HG03354 (cell line): Measurements from ENCODE around the gene LRRC10B.

Experiments
- ATAC-seq: cut with Tn5 transposase; IDR thresholded peaks from one replicate; pipeline ENCODE4 v1.9.1; 2021; ENCODE audit warnings: mild to moderate bottlenecking; ENCODE audit not compliant: unreplicated experiment, poor library complexity, severe bottlenecking

LRRC10B gene

GRCh38 chr11:61542024-61542461 is 33.5 kb downstream of the LRRC10B start:
- ATAC-seq: no peak

DNA sequence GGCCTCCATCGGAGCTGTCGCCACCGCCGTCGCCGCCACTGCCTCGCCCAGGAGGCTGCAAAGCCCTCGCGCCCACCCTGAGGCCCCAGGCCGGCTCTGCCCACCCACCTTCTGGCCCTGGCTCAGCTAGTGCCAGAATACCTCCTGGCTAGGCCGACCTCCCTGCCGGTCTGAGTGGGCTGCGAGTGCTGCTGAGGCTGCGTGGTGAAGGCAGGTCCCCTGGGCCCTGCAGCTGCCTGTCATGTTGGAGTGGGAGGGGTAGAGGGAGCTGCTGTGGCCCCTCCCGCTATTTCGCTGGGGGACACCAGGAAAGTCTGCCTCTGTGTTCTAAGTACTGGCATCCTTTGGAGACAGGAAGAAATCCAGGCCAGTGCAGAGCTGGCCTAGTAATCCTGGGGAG is 34.2 kb downstream of the LRRC10B start:
- no peak for ATAC-seq

DNA sequence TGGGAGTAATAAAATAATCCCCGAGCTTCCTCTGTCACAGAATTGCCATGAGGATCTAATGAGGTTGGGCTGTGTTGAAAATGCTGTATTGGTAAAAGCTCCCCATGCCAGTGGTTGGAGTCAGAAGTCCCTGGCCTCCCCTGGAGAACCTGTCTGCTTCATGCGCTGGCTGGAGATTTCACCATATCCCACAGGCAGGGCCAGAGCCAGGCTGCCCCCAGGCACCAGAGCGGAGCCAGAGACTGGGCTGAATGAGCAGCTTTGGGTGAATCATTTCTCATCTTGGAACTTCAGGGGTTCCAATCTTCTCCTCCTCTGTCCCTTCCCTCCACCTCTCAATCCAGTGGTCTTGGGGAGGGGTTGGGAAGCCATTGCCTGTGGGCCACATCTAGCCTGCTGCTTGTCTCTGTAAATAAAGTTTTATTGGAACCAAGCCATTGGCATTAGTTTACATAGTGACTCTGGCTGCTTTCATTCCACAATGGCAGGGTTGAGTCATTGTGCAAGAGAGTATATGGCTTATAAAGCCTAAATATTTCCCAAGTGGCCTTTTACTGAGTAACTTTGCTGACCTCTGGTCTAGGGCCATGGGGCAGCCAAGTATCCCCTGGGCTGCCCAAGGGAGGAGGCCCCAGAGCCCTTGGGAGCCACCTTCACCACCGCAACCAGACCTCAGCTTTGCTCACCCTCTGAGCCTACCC is 35.2 kb downstream of the LRRC10B start:
- ATAC-seq: no peak

GRCh38 chr11:61544466-61544865 is 35.9 kb downstream of the LRRC10B start:
- no peak for ATAC-seq

- no peak for ATAC-seq
These were observed 36.8 kb downstream of the LRRC10B start for GRCh38 chr11:61545341-61545740.

DNA sequence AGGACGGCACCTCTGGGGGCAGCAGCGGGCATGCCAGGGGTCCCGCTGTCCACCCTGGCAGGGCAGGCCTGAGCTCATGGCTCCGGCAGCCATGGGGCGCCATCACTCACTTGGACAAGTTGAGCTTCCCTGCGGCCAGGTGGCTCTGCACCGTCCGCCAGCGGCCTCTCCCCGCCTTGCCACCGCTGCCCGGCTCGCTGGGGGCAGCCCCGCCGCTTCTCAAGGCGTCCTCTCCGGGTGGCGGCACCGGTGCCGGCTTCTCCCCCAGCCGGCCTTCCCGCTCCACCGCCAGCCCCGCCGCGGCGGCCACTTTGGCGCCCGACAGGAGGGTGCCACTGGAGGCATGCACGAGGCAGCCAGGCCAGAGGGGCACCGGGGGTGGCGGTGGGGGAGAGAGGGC is 37.4 kb downstream of the LRRC10B start:
- no peak for ATAC-seq

DNA sequence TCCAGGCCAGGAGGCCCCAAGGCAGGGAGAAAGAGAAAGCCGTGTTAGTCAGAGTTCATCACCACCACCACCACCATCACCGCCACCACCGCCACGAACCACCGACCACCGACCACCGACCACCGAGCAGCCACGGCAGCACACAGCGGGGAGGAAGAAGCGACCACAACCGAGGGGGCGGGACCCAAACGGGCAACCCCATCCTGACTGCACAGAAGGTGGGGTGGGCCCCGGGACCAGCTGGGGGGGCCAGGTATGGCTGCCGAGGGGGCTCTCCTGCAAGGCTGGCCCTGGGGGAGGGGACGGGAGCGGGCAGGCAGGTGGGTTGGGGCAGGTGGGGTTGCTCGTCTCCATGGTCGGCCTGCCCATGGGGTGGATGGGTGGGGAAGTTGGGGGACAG is 38.1 kb downstream of the LRRC10B start:
- no peak for ATAC-seq

DNA sequence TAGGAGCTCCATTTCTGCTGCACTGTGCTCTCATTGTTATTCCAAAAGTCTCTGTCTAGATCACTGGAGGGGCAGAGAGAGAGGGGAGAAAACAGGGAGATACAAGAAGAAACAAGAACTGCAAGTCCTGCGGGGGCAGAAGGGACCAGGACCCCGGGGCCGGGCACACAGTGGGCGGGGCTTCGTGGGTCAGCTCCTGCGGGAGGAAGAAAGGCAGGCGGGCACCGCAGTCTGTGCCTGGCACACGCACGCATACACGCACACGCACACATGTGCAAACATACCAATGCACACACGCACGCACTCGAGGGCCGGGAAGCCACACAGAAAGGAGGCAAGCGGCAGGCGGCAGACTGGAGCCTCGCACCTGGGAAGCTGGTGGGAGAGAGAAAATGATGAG is 38.7 kb downstream of the LRRC10B start:
- no peak for ATAC-seq

- no peak for ATAC-seq
These were observed 40.6 kb downstream of the LRRC10B start for GRCh38 chr11:61549177-61549576.

- no peak for ATAC-seq
These were observed 41.4 kb downstream of the LRRC10B start for GRCh38 chr11:61549662-61550568.

- no peak for ATAC-seq
These were observed 42.2 kb downstream of the LRRC10B start for GRCh38 chr11:61550665-61551227.

DNA sequence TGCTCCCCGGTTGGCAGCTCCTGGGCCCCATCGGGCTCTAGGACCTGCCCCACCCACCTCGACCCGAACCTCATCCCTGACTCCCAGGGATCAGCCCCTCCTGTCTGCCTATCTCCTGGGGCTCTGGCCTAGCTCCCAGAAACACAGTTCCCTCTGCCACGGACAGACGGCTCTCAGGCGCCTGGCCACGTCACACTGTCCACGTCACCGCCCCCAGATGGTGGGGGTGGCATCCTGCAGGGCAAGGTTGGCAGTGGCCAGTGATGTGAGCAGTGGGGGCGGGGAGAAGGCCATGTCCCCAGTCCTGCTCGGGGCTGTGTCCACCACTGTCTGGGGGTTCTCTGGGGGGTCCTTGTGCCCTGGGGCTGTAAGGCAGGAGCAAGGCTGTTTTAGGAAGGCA is 43.1 kb downstream of the LRRC10B start:
- ATAC-seq: no peak

DNA sequence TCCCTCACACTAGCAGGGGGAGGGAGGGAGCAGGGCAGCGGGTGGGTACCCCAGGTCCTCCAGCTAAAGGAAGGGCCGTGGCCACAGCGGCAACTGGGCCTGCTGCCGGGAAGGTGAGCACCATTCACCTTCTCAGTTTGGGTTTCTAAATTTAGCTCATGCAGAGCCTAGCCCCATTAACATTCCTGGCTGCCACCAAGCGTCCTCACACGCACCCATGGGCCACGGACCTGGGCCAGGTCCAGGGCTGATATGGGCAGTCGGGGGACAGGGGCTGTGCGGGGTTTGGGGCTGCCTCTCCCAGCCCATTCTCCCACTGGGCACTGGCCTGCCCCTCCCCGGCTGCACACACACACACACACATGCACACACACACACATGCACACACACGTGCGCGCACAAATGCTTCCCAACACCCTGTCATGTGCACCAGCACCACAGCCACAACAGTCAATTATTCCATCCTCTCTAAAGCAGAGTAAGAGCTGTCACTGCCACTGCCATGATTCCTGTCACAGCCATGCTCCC is 43.6 kb downstream of the LRRC10B start:
- no peak for ATAC-seq

DNA sequence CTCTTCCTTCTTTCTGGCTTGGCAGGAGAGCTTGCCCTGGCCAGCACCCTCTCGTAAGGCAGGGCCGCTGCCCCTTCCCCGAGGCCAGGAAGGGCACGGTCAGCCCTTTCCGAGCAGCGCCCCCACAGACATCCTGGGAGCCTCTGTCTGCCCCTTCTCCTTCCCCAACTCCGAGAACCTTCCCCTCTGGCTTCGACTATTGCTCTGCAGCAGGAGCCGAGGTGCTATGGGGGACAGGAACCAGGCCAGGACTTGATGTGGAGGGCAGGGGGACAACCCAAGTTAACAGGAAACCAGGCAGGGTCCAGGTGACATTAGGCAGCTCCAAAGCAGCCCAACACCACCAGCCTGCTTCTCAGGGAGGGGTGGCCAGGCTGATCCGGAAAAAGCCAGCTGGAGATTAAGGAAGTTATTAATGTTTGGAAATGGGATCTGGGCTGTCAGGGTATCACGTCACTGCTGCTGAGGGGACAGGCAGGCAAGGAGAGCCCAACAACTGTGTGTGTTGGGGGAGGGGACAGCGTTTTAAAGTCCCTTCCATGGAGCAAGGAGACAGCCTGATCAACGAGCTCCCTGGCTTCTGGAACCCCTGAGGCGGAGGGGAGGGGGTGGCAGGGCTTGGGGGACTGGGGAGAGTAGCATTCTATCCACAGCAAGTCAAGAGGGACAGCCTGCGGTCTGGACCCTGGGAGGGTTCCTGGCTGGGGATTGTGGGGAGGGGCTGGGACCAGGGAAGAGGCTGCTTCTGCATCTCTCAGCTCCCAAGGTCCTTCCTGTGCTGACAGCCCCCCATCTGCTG is 45.0 kb downstream of the LRRC10B start:
- ATAC-seq: no peak

DNA sequence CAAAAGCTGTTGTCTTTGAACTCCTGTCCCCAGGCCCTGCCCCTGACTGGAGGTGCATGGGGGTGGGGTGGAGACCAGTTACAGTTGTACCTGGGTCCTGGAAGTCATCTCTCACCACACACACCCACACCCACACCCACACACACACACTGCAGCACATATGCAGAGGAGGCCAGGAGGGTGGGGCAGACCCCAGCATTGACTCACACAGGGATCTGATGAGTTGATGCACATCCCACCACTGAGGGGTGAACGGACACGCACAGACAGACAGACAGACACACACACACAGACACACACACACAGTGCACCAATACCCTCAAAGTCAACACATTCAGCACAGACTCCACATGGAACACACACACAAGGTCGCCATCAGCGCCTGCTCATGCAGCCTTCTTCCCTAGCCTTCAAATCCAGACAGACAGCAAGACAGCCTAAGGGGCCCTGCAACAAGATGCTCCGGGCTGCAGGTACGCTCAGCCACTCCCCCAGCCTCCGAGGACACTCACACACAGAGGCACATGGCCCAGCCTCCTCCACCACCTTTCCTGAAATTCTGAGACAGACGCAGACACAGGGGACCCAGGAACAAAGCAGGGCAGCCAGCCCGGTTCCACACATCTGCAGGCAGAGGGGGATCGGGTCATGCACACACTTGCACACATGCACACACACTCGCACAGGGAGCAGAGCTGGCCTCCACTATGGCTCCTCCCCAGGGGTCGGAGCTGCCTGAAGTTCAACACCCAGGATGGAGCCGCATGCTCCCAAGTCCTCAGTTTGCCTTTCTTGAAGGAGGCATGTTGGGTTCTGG is 45.8 kb downstream of the LRRC10B start:
- ATAC-seq: no peak

DNA sequence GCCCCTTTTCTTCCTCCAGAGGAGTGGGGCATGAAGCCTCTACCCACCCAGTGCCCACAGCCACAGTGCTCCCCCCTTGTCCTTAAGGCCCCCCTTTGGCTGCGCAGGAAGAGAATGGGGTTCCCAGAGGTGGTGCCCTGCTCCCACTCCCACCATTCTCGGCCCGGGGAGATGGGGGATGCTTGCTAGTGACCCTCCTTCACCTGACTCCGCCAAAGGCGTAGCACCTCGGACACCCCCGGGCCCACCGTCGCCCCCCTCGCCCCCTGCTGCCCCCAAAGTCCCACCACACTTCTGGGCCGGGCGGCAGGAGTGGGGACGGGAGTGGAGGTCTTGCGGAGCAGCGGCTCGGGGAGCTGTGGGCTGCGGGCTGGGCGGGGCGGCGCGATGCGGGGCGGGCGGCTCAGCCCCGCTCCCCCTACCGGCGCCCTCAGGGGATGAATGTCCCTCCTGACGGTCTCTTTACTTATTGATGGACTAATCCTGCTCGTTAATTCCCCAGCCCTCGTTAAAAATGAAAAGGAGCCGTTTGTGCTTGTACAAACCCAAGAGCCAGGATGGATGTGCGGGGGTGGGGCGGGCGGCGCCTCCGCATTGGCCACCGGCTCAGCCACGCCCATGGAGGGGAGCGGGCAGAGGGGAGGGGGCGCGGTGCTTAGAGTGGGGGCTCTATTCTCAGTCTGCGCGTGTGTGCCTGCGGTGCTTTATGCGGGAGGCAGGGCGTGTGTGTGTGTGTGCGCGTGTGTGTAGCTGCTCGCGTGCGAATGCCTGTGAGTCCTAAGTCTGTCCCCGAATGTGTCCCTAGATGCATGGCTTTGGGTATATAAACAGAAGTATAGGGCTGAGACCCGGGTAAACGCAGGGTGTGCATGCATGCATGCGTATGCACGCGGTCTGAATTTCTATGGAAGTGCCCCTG is 46.8 kb downstream of the LRRC10B start:
- ATAC-seq: no peak

GRCh38 chr11:61555978-61556377 is 47.4 kb downstream of the LRRC10B start:
- ATAC-seq: no peak

DNA sequence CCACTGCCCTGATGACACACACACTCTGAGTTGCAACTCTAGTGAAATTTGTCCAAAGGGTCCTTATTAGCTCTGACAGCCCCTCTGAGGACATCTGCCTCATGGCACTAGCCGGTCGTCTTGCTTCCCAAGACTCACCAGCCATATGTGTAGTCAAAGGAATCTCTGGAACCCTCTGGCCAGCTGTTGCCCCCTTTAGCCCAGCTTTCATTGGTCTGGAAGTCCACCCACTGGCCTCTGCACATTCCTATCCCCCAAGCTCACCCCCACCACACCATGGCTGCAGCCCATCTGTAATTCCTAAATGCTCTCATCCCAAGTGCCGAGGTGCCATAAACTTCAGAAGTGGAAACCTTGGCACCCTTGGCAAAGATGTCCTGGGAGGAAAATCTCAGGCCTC is 48.1 kb downstream of the LRRC10B start:
- ATAC-seq: no peak
